BLaER1 (cell line): ENCODE results near the gene CPN2.

ENCODE experiments used
- H3K27ac ChIP-seq: shearing (Covaris generic); formaldehyde crosslinking; 2 replicates; pipeline ENCODE4 v1.8.1; 2022
- H3K27me3 ChIP-seq: shearing (Covaris generic); formaldehyde crosslinking; 2 replicates; pipeline ENCODE4 v1.8.1; 2022
- H3K36me3 ChIP-seq: shearing (Covaris generic); formaldehyde crosslinking; 2 replicates; pipeline ENCODE4 v1.8.1; 2022
- H3K4me1 ChIP-seq: shearing (Covaris generic); formaldehyde crosslinking; 2 replicates; pipeline ENCODE4 v1.8.1; 2022
- H3K4me2 ChIP-seq: shearing (Covaris generic); formaldehyde crosslinking; 2 replicates; pipeline ENCODE4 v1.8.1; 2022
- H3K4me3 ChIP-seq: shearing (Covaris generic); formaldehyde crosslinking; 2 replicates; pipeline ENCODE4 v1.8.1; 2022
- H3K9ac ChIP-seq: shearing (Covaris generic); formaldehyde crosslinking; 2 replicates; pipeline ENCODE4 v1.8.1; 2022
- H3K9me3 ChIP-seq: shearing (Covaris generic); formaldehyde crosslinking; 2 replicates; pipeline ENCODE4 v1.8.1; 2022
- H4K20me1 ChIP-seq: shearing (Covaris generic); formaldehyde crosslinking; 2 replicates; pipeline ENCODE4 v1.8.1; 2022
- Cebpa-rat ChIP-seq: shearing (Covaris generic); IDR thresholded peaks from 2 replicates; pipeline ENCODE4 v1.8.1; 2022

The CPN2 gene

GRCh38 chr3:194303749-194304148, 47.4 kb downstream of the CPN2 start:
- peaks cover 68% of the 10 kb centered on the region for H3K27me3 ChIP-seq
- peak overlapping the region; percentile 91; the same call in 1 of the 2 replicates for H3K4me2 ChIP-seq
- no peak overlapping the region for H3K27ac ChIP-seq
- peaks cover 41% of the 10 kb centered on the region for H4K20me1 ChIP-seq
- peaks cover 9% of the 10 kb centered on the region; the same call in 1 of the 2 replicates for H3K9me3 ChIP-seq
- no peak overlapping the region for H3K4me3 ChIP-seq
- no peak overlapping the region for H3K9ac ChIP-seq
- TF ChIP-seq Cebpa-rat = no peak
- peaks cover 65% of the 10 kb centered on the region for H3K4me1 ChIP-seq
- H3K36me3 ChIP-seq = no peaks in the 10 kb centered on the region

DNA sequence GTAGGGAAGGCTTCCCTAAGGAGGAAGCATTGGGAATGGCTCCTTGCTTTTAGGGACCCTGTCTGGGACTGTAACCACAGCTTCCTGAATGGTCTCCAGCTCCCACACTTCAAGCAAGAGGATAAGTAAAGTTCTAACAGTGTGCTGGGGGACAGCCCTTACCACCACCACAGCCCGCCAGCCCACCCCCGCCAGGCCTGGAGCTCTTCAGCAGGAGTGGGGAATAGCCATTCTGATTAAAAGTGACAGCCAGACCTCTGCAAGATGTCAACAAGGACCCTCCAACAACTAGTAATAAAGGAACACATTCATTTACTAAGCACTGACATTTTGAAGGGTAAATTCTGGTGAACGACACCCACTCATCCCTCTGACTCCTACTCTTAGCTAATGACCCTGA, 49.4 kb downstream of the CPN2 start:
- peaks cover 50% of the 10 kb centered on the region for H3K27me3 ChIP-seq
- no peak for TF ChIP-seq Cebpa-rat
- H3K9me3 ChIP-seq = peaks cover 11% of the 10 kb centered on the region; the same call in 1 of the 2 replicates
- H3K4me3 ChIP-seq = no peak overlapping the region
- peaks cover 39% of the 10 kb centered on the region for H4K20me1 ChIP-seq
- no peak overlapping the region for H3K4me2 ChIP-seq
- H3K36me3 ChIP-seq = no peaks in the 10 kb centered on the region
- H3K4me1 ChIP-seq = peaks cover 65% of the 10 kb centered on the region
- H3K9ac ChIP-seq = no peak overlapping the region
- H3K27ac ChIP-seq = no peak overlapping the region

- Histone ChIP-seq H3K9me3 (peaks cover 14% of the 10 kb centered on the region; the same call in 1 of the 2 replicates), H4K20me1 (peaks cover 31% of the 10 kb centered on the region), H3K27me3 (peaks cover 50% of the 10 kb centered on the region), H3K36me3 (no peaks in the 10 kb centered on the region), H3K4me2 (peak overlapping the region; percentile 88; the same call in 1 of the 2 replicates), H3K27ac (no peak overlapping the region), H3K4me1 (peaks cover 65% of the 10 kb centered on the region), H3K4me3 (no peak overlapping the region), H3K9ac (no peak overlapping the region)
- TF ChIP-seq Cebpa-rat = no peak
Observed at GRCh38 chr3:194300936-194301335, 50.2 kb downstream of the CPN2 start.

GRCh38 chr3:194300382-194300758, 50.8 kb downstream of the CPN2 start:
- Histone ChIP-seq H3K27me3 (peaks cover 46% of the 10 kb centered on the region), H3K4me3 (no peak overlapping the region), H3K9ac (no peak overlapping the region), H3K4me1 (peaks cover 59% of the 10 kb centered on the region), H4K20me1 (peaks cover 26% of the 10 kb centered on the region), H3K9me3 (peaks cover 14% of the 10 kb centered on the region; the same call in 1 of the 2 replicates), H3K27ac (no peak overlapping the region), H3K4me2 (peak overlapping the region; percentile 88), H3K36me3 (no peaks in the 10 kb centered on the region)
- TF ChIP-seq Cebpa-rat = peak; percentile 72

DNA sequence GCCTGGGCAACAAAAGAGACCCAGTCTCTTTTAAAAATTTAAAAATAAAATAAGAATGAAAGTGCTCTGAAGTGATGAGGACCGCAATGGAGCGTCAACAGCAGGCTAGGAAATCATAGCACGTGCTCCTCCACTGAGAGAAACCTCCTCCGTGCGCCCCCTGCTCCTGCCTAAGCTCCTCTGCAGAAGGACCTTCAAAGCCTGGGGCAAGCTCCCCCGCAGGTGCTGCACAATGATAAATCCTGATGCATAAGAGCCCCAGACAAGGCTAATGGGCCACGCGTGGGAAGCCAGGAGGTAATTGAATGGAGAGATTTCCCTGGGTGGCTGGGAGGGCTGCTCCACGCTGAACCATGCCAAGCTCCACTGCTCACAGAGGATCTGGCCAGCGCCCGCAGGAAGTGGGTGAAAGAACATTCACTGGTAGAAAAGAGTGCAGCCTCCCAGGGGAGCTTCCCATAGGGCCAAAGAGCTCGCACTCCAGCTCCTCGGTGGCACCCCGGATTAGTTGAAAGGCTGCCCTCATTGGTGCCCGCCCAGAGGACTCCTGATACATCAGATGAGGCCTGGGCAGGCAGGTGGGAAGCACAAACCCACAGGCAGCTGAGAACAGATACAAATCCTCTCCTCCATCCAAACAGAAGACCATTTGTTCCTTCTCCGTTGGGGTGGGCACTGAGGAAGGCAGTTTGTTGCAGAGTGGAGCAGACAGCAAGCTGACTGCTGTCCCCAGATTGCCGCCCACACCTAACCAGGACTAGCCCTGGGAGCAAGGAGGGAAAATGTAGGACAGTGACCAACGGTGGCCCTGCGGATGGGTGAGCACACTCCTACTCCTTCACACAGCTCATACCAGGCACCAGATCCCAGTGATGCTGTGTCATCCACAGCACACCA, 52.5 kb downstream of the CPN2 start:
- Histone ChIP-seq H3K4me2 (peak overlapping the region; percentile 88), H3K4me3 (peak overlapping the region; percentile 13; the same call in 1 of the 2 replicates), H3K9me3 (peaks cover 6% of the 10 kb centered on the region; the same call in 1 of the 2 replicates), H4K20me1 (peaks cover 20% of the 10 kb centered on the region), H3K27me3 (peaks cover 29% of the 10 kb centered on the region), H3K36me3 (no peaks in the 10 kb centered on the region), H3K9ac (no peak overlapping the region), H3K27ac (no peak overlapping the region), H3K4me1 (peaks cover 43% of the 10 kb centered on the region)
- no peak for TF ChIP-seq Cebpa-rat

DNA sequence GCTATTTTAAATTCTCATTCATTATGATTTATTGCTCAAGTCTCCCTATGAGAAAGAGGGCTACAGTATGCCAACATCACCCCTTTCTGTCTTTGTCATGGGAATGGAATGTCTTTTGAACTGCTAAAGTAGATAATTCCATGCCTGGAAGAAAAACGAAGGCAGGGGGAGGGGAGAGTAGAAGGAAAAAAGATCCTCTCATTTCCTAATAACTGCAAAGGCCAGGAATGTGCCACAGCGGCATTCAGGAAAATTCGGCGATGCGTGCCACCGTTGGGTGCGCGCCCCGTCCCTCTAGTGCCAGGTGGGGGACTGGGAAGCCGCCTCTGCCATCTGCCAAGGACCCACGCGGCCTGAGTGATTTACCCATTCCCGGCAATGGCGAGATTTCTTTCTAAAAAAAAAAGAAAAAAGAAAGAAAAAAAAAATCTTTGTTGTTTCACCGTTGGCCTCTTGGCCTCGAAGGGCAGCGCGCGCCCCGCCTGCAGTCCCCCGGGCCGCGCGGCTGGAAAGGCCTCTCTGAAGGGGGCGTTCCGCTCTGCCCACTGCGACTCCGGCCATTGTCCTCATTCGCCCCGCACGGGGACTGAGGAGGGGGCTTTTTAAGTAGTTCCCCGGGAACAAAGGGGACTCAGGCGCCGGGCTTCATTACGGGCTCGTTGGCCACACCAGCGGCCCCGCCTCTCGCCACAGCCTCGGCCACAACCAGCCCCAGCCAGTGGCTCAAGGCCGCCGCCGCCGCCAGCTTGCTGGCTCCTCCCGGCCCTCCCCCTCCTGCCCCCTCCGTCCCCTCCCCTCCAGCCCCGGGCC, 54.5 kb downstream of the CPN2 start:
- Histone ChIP-seq H3K9me3 (peaks cover 5% of the 10 kb centered on the region; the same call in 1 of the 2 replicates), H4K20me1 (peaks cover 20% of the 10 kb centered on the region), H3K9ac (no peak overlapping the region), H3K27ac (no peak overlapping the region), H3K4me3 (no peak overlapping the region), H3K36me3 (no peaks in the 10 kb centered on the region), H3K4me1 (peaks cover 43% of the 10 kb centered on the region), H3K4me2 (no peak overlapping the region), H3K27me3 (peaks cover 10% of the 10 kb centered on the region)
- TF ChIP-seq Cebpa-rat = no peak

DNA sequence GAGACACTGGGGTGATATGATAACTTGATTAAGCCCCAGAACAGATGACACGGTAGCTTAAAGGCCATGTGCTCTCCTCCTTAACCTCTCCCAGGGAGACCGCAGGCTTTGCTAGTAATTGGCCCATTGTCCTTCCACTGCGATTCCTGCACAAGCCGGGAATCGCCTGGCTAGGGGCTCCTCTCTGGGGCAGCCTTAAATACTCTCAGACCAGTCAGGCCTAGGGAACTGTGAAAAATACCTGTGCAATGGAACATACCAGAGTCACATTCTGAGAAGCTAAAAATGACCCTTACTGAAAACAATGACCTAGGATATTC, 56.3 kb downstream of the CPN2 start:
- H4K20me1 ChIP-seq = peaks cover 12% of the 10 kb centered on the region; the same call in 1 of the 2 replicates
- no peak overlapping the region for H3K4me3 ChIP-seq
- H3K9ac ChIP-seq = no peak overlapping the region
- H3K27me3 ChIP-seq = 0 out of 2 replicates have a peak, but pooled peaks cover 3% of the 10 kb centered on the region
- H3K4me1 ChIP-seq = peaks cover 34% of the 10 kb centered on the region
- no peak overlapping the region for H3K27ac ChIP-seq
- no peak for TF ChIP-seq Cebpa-rat
- H3K4me2 ChIP-seq = no peak overlapping the region
- peaks cover 5% of the 10 kb centered on the region; the same call in 1 of the 2 replicates for H3K9me3 ChIP-seq
- no peaks in the 10 kb centered on the region for H3K36me3 ChIP-seq

DNA sequence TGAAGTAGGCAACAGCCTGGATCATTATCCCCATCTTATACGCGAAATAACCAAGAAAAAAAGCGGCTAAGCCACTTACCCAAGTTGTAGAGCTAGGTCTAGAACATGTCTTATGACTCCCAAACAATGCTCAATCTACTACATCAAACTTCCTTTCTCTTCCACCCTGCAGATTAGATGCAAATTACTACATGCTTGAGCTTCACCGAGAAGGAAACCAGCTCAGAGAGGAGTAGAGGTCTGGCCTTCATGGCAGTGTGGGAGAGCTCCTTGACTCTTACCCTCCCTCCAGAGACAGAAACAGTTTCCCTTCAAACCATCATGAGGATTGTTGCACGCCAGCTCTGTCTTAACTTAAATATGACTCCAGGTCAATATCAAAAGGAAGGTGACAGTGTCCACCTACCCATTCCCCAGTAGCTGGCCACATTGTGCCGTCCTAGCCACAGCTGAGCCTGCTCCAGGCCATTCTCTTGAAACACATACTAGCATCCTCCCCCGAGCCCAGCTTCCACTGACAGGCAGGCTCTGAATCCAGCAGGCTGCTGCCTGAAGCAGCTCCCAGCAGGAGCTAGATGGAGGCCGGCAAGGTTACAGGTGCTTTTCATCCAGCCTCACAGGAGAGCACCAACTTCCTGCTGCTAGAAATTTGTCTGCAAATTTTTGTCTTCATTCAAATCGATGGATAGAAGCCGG, 56.8 kb downstream of the CPN2 start:
- no peaks in the 10 kb centered on the region for H3K36me3 ChIP-seq
- peaks cover 5% of the 10 kb centered on the region; the same call in 1 of the 2 replicates for H3K9me3 ChIP-seq
- peaks cover 12% of the 10 kb centered on the region; the same call in 1 of the 2 replicates for H4K20me1 ChIP-seq
- no peak overlapping the region for H3K4me2 ChIP-seq
- 0 out of 2 replicates have a peak, but pooled peaks cover 3% of the 10 kb centered on the region for H3K27me3 ChIP-seq
- no peak overlapping the region for H3K4me3 ChIP-seq
- H3K4me1 ChIP-seq = peaks cover 28% of the 10 kb centered on the region
- H3K27ac ChIP-seq = no peak overlapping the region
- no peak for TF ChIP-seq Cebpa-rat
- no peak overlapping the region for H3K9ac ChIP-seq

- Histone ChIP-seq H3K4me1 (peaks cover 22% of the 10 kb centered on the region), H3K9me3 (peaks cover 5% of the 10 kb centered on the region; the same call in 1 of the 2 replicates), H3K27ac (no peak overlapping the region)
Observed at GRCh38 chr3:194293546-194294198, 57.5 kb downstream of the CPN2 start.

More at GRCh38 chr3:194293546-194294198, 57.5 kb downstream of the CPN2 start:
- TF ChIP-seq Cebpa-rat = no peak
- H3K27me3 ChIP-seq = 0 out of 2 replicates have a peak, but pooled peaks cover 3% of the 10 kb centered on the region
- H4K20me1 ChIP-seq = peaks cover 8% of the 10 kb centered on the region; the same call in 1 of the 2 replicates
- H3K4me3 ChIP-seq = no peak overlapping the region
- H3K36me3 ChIP-seq = no peaks in the 10 kb centered on the region
- no peak overlapping the region for H3K4me2 ChIP-seq
- no peak overlapping the region for H3K9ac ChIP-seq
